H9 (cell line): Measurements from ENCODE around the gene CADPS. TPM values are rescaled to one million over a fixed set of nuclear protein-coding genes. Genes with fewer than 3 reads are reported as not detected.

Source experiments
- DNase-seq: peaks from one replicate; pipeline ENCODE4 v3.0.0-alpha.2; 2017
- H2AFZ ChIP-seq: one replicate; pipeline ENCODE4 v1.6.1; 2013; ENCODE audit warnings: mild to moderate bottlenecking, low read length, control low read depth, moderate library complexity
- H2AK5ac ChIP-seq: 2 replicates; pipeline ENCODE4 v1.6.1; 2013; ENCODE audit warnings: low read length, control low read depth, mixed read lengths; ENCODE audit not compliant: insufficient read length
- H2BK120ac ChIP-seq: one replicate; pipeline ENCODE4 v1.6.1; 2013; ENCODE audit warnings: low read depth, mild to moderate bottlenecking, low read length, control low read depth, inconsistent platforms; ENCODE audit not compliant: poor library complexity, severe bottlenecking
- H2BK12ac ChIP-seq: 2 replicates; pipeline ENCODE4 v1.6.1; 2013; ENCODE audit warnings: low read length, control low read depth, mixed read lengths, low read depth; ENCODE audit not compliant: insufficient read length
- H2BK15ac ChIP-seq: 2 replicates; pipeline ENCODE4 v1.6.1; 2013; ENCODE audit warnings: low read depth, low read length, control low read depth
- H2BK20ac ChIP-seq: one replicate; pipeline ENCODE4 v1.6.1; 2013; ENCODE audit warnings: low read depth, mild to moderate bottlenecking, low read length, control low read depth, inconsistent platforms; ENCODE audit not compliant: poor library complexity, severe bottlenecking
- H2BK5ac ChIP-seq: 2 replicates; pipeline ENCODE4 v1.6.1; 2013; ENCODE audit warnings: low read length, control low read depth, mixed read lengths; ENCODE audit not compliant: insufficient read length
- H3K14ac ChIP-seq: 2 replicates; pipeline ENCODE4 v1.6.1; 2013; ENCODE audit warnings: low read length, control low read depth; ENCODE audit not compliant: insufficient read depth
- H3K18ac ChIP-seq: 2 replicates; pipeline ENCODE4 v1.6.1; 2013; ENCODE audit warnings: low read depth, mild to moderate bottlenecking, mixed read lengths, low read length, control low read depth; ENCODE audit not compliant: insufficient read length
- H3K23ac ChIP-seq: 2 replicates; pipeline ENCODE4 v1.6.1; 2013; ENCODE audit warnings: low read length, control low read depth, mixed read lengths, low read depth; ENCODE audit not compliant: insufficient read length
- H3K23me2 ChIP-seq: 2 replicates; pipeline ENCODE4 v1.6.1; 2013; ENCODE audit warnings: low read depth, mild to moderate bottlenecking, mixed read lengths, low read length, control low read depth; ENCODE audit not compliant: insufficient read length, poor library complexity, severe bottlenecking
- H3K27ac ChIP-seq: 2 replicates; pipeline ENCODE4 v1.5.1; 2013; ENCODE audit warnings: low read length, control low read depth, mixed read lengths, low read depth; ENCODE audit not compliant: insufficient read length
- H3K27me3 ChIP-seq: 2 replicates; pipeline ENCODE4 v1.6.1; 2013; ENCODE audit warnings: low read length, control low read depth, inconsistent platforms; ENCODE audit not compliant: insufficient read depth
- H3K4ac ChIP-seq: 2 replicates; pipeline ENCODE4 v1.6.1; 2013; ENCODE audit warnings: low read depth, mild to moderate bottlenecking, control low read depth, inconsistent platforms, low read length, moderate library complexity
- H3K4me1 ChIP-seq: 2 replicates; pipeline ENCODE4 v1.6.1; 2013; ENCODE audit warnings: low read length, control low read depth, inconsistent platforms; ENCODE audit not compliant: insufficient read depth
- H3K4me2 ChIP-seq: 2 replicates; pipeline ENCODE4 v1.6.1; 2013; ENCODE audit warnings: low read length, control low read depth, mixed read lengths; ENCODE audit not compliant: insufficient read length, insufficient read depth
- H3K56ac ChIP-seq: 2 replicates; pipeline ENCODE4 v1.6.1; 2013; ENCODE audit warnings: low read depth, mild to moderate bottlenecking, mixed read lengths, low read length, control low read depth; ENCODE audit not compliant: insufficient read length
- H3K79me1 ChIP-seq: 2 replicates; pipeline ENCODE4 v1.6.1; 2013; ENCODE audit warnings: low read depth, mild to moderate bottlenecking, moderate library complexity, low read length, control low read depth, inconsistent platforms; ENCODE audit not compliant: insufficient read depth, poor library complexity, severe bottlenecking
- H3K79me2 ChIP-seq: 2 replicates; pipeline ENCODE4 v1.6.1; 2013; ENCODE audit warnings: low read length, control low read depth, inconsistent platforms; ENCODE audit not compliant: insufficient read depth
- H3K9ac ChIP-seq: 2 replicates; pipeline ENCODE4 v1.6.1; 2013; ENCODE audit warnings: low read length, control low read depth, mixed read lengths; ENCODE audit not compliant: insufficient read length; ENCODE audit errors: extremely low read depth
- H3K9me3 ChIP-seq: one replicate; pipeline ENCODE4 v1.6.1; 2013; ENCODE audit warnings: low read depth, low read length, inconsistent platforms; ENCODE audit not compliant: control insufficient read depth
- H3T11ph ChIP-seq: one replicate; pipeline ENCODE4 v1.6.1; 2013; ENCODE audit warnings: mild to moderate bottlenecking, low read length, control low read depth, inconsistent platforms
- H4K20me1 ChIP-seq: one replicate; pipeline ENCODE4 v1.6.1; 2013; ENCODE audit not compliant: control insufficient read depth, insufficient read length, insufficient read depth
- H4K5ac ChIP-seq: 2 replicates; pipeline ENCODE4 v1.6.1; 2013; ENCODE audit warnings: low read depth, mild to moderate bottlenecking, mixed read lengths, low read length, control low read depth; ENCODE audit not compliant: insufficient read length
- H4K8ac ChIP-seq: replicated peaks from 2 replicates; pipeline ENCODE4 v1.6.1; 2013; ENCODE audit warnings: low read length, control low read depth, mixed read lengths, low read depth; ENCODE audit not compliant: insufficient read length
- H4K91ac ChIP-seq: 2 replicates; pipeline ENCODE4 v1.6.1; 2013; ENCODE audit warnings: low read depth, mild to moderate bottlenecking, moderate library complexity, mixed read lengths, low read length, control low read depth; ENCODE audit not compliant: insufficient read length
- H3K27ac Mint-ChIP-seq, 3 experiments: 2 replicates in 2 of 3; 3 replicates in 1 of 3; pipeline ENCODE4 v1.8.0; 2020 to 2021; ENCODE audit warnings: mixed read lengths in 3 of 3, mild to moderate bottlenecking in 1 of 3, moderate library complexity in 1 of 3
- H3K27me3 Mint-ChIP-seq: 2 replicates; pipeline ENCODE4 v1.8.0; 2021; ENCODE audit warnings: low read depth, mild to moderate bottlenecking, moderate library complexity, mixed read lengths
- H3K36me3 Mint-ChIP-seq, 3 experiments: 2 replicates in 2 of 3; 3 replicates in 1 of 3; pipeline ENCODE4 v1.8.0; 2020 to 2021; ENCODE audit warnings: low read depth in 3 of 3, mixed read lengths in 3 of 3; ENCODE audit not compliant: insufficient read depth in 1 of 3
- H3K4me1 Mint-ChIP-seq, 2 experiments: 2 replicates each; pipeline ENCODE4 v1.8.0; 2020; ENCODE audit warnings: mixed read lengths in 2 of 2
- H3K4me3 Mint-ChIP-seq, 2 experiments: 2 replicates in 1 of 2; 3 replicates in 1 of 2; pipeline ENCODE4 v1.8.0; 2020 to 2021; ENCODE audit warnings: mild to moderate bottlenecking in 2 of 2, mixed read lengths in 2 of 2, moderate library complexity in 1 of 2
- H3K9me3 Mint-ChIP-seq, 2 experiments: 2 replicates in 1 of 2; 3 replicates in 1 of 2; pipeline ENCODE4 v1.8.0; 2020; ENCODE audit warnings: mild to moderate bottlenecking in 2 of 2, mixed read lengths in 2 of 2, moderate library complexity in 1 of 2
- WGBS: extraction: QIAGEN DNeasy Blood & Tissue Kit; methylation state at CpG from one replicate; pipeline ENCODE4 v1.1.7; 2013; ENCODE audit warnings: missing lambda C conversion rate, low lambda C conversion rate, mixed read lengths; ENCODE audit not compliant: insufficient read length; ENCODE audit errors: extremely low coverage; 5-methylcytosine and 5-hydroxymethylcytosine counted together
- total RNA-seq: library from RNA; stranded (reverse); gene quantifications from 2 replicates; pipeline ENCODE4 v1.2.1, GENCODE V29; 2021
- TF ChIP-seq, protein P1 (sequence below): fragments of 200-600 bp; sonication (generic); conservative IDR thresholded peaks from 3 replicates; pipeline ENCODE4 v1.8.0; 2021; ENCODE audit warnings: antibody characterized with exemption, mild to moderate bottlenecking

Gene CADPS
- total RNA-seq, 1 experiment from 2014 or later: 6.6 TPM

DNA sequence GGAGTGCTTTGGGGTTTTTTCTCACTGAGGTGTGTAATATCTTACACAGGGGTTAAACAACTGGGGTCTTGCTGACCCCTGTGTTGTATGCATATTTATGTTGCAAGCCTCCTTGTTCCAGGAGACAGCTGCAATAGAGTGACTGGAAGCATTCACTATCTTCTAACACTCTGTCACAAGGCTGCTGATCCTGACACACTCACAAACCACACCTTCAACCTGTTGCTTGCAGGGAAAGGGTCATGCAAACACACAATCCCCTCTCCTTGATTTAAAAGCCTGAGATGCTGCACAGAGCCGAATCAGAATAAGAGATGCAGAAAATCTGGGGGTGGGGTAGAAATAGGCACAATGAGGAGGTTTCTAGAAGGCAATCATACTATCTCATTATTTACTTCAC lies 197.3 kb downstream of the CADPS start:
- no peak overlapping the region for H3K14ac ChIP-seq
- no peaks in the 10 kb centered on the region for H4K20me1 ChIP-seq
- no peak overlapping the region for H3K4me2 ChIP-seq
- no peaks in the 10 kb centered on the region for H3K23me2 ChIP-seq
- no CpG with 5 or more reads among the region's 1 CpG for WGBS
- peaks cover 8% of the 10 kb centered on the region; the same call in 1 of the 2 replicates for H3K4me1 ChIP-seq
- Mint-ChIP-seq H3K4me1 (peaks cover 31 to 43% of the 10 kb centered on the region in 2 experiments), H3K4me3 (peak overlapping the region in 1 of 2 experiments; percentile 33; a peak in 1 of 5 replicates), H3K9me3 (no peaks in the 10 kb centered on the region), H3K27ac (peak overlapping the region in 2 of 3 experiments; percentile 65 to 98; a peak in 4 of 7 replicates), H3K36me3 (peaks cover 0 to 5% (median 3%) of the 10 kb centered on the region in 3 experiments; a peak in 3 of 7 replicates), H3K27me3 (peaks cover 1% of the 10 kb centered on the region)
- H3K79me2 ChIP-seq: no peaks in the 10 kb centered on the region
- no peak overlapping the region for H3K56ac ChIP-seq
- no peak overlapping the region for H4K5ac ChIP-seq
- H2BK120ac ChIP-seq: no peak overlapping the region
- no peaks in the 10 kb centered on the region for H3K27me3 ChIP-seq
- H3T11ph ChIP-seq: no peak overlapping the region
- H2AK5ac ChIP-seq: no peak overlapping the region
- H3K18ac ChIP-seq: no peak overlapping the region
- H4K8ac ChIP-seq: no peak overlapping the region
- H2BK20ac ChIP-seq: no peak overlapping the region
- no peak overlapping the region for H2BK5ac ChIP-seq
- H2BK12ac ChIP-seq: no peak overlapping the region
- no peak overlapping the region for H2AFZ ChIP-seq
- H3K79me1 ChIP-seq: no peaks in the 10 kb centered on the region
- H3K4ac ChIP-seq: no peak overlapping the region
- no peaks in the 10 kb centered on the region for H3K9me3 ChIP-seq
- no peak overlapping the region for H3K23ac ChIP-seq
- H3K9ac ChIP-seq: no peak overlapping the region
- no peak overlapping the region for H3K27ac ChIP-seq
- TF ChIP-seq, protein P1, sequence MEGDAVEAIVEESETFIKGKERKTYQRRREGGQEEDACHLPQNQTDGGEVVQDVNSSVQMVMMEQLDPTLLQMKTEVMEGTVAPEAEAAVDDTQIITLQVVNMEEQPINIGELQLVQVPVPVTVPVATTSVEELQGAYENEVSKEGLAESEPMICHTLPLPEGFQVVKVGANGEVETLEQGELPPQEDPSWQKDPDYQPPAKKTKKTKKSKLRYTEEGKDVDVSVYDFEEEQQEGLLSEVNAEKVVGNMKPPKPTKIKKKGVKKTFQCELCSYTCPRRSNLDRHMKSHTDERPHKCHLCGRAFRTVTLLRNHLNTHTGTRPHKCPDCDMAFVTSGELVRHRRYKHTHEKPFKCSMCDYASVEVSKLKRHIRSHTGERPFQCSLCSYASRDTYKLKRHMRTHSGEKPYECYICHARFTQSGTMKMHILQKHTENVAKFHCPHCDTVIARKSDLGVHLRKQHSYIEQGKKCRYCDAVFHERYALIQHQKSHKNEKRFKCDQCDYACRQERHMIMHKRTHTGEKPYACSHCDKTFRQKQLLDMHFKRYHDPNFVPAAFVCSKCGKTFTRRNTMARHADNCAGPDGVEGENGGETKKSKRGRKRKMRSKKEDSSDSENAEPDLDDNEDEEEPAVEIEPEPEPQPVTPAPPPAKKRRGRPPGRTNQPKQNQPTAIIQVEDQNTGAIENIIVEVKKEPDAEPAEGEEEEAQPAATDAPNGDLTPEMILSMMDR: no peak
- no peak overlapping the region for H2BK15ac ChIP-seq
- H4K91ac ChIP-seq: no peak overlapping the region
- DNase-seq: no peak
